Trophoblast cell (in vitro differentiated cells and primary cell): ENCODE results near the gene MSH3.

Source experiments
- DNase-seq, 2 donors: peaks; one replicate each; pipeline ENCODE4 v3.0.0-alpha.2; 2016
- H2AFZ ChIP-seq: 2 replicates; pipeline ENCODE4 v1.6.1; 2013; ENCODE audit warnings: low read length, moderate library complexity, mild to moderate bottlenecking; ENCODE audit not compliant: insufficient read depth, poor library complexity
- H2AK5ac ChIP-seq: 2 replicates; pipeline ENCODE4 v1.6.1; 2013; ENCODE audit warnings: mild to moderate bottlenecking, low read length
- H2BK120ac ChIP-seq: 2 replicates; pipeline ENCODE4 v1.6.1; 2013; ENCODE audit warnings: low read length, mild to moderate bottlenecking, moderate library complexity; ENCODE audit not compliant: insufficient read depth, poor library complexity
- H2BK12ac ChIP-seq: 2 replicates; pipeline ENCODE4 v1.6.1; 2013; ENCODE audit warnings: mild to moderate bottlenecking, low read length, moderate library complexity
- H2BK5ac ChIP-seq: 2 replicates; pipeline ENCODE4 v1.6.1; 2013; ENCODE audit warnings: low read length, low read depth, moderate library complexity, mild to moderate bottlenecking; ENCODE audit not compliant: poor library complexity
- H3K14ac ChIP-seq: 2 replicates; pipeline ENCODE4 v1.6.1; 2013; ENCODE audit warnings: mild to moderate bottlenecking, low read length
- H3K18ac ChIP-seq: 2 replicates; pipeline ENCODE4 v1.6.1; 2013; ENCODE audit warnings: mild to moderate bottlenecking, low read length
- H3K23ac ChIP-seq: 2 replicates; pipeline ENCODE4 v1.6.1; 2013; ENCODE audit warnings: low read length
- H3K27ac ChIP-seq: 2 replicates; pipeline ENCODE4 v1.5.1; 2013; ENCODE audit warnings: low read depth, mild to moderate bottlenecking, inconsistent platforms, low read length, moderate library complexity
- H3K27me3 ChIP-seq: 2 replicates; pipeline ENCODE4 v1.6.1; 2013; ENCODE audit warnings: inconsistent platforms, mild to moderate bottlenecking, low read length, moderate library complexity; ENCODE audit not compliant: insufficient read depth
- H3K36me3 ChIP-seq, 2 experiments: 1 replicate in 1 of 2; 2 replicates in 1 of 2; pipeline ENCODE4 v1.6.1; 2013; ENCODE audit warnings: low read length in 2 of 2, mild to moderate bottlenecking in 2 of 2, moderate library complexity in 1 of 2; ENCODE audit not compliant: insufficient read depth in 2 of 2, control insufficient read depth in 1 of 2
- H3K4ac ChIP-seq: 2 replicates; pipeline ENCODE4 v1.6.1; 2013; ENCODE audit warnings: low read depth, mild to moderate bottlenecking, low read length, moderate library complexity
- H3K4me1 ChIP-seq, 2 experiments: 1 replicate in 1 of 2; 2 replicates in 1 of 2; pipeline ENCODE4 v1.6.1; 2013; ENCODE audit warnings: low read length in 2 of 2, mild to moderate bottlenecking in 2 of 2, moderate library complexity in 1 of 2; ENCODE audit not compliant: insufficient read depth in 2 of 2, control insufficient read depth in 1 of 2
- H3K4me2 ChIP-seq: 2 replicates; pipeline ENCODE4 v1.6.1; 2013; ENCODE audit warnings: inconsistent platforms, mild to moderate bottlenecking, low read length, moderate library complexity
- H3K4me3 ChIP-seq: 2 replicates; pipeline ENCODE4 v1.5.1; 2013; ENCODE audit warnings: mild to moderate bottlenecking, low read depth, low read length, inconsistent platforms
- H3K79me1 ChIP-seq: one replicate; pipeline ENCODE4 v1.6.1; 2013; ENCODE audit warnings: low read length
- H3K79me2 ChIP-seq: 2 replicates; pipeline ENCODE4 v1.6.1; 2013; ENCODE audit warnings: low read length, mild to moderate bottlenecking; ENCODE audit not compliant: control insufficient read depth, insufficient read depth, poor library complexity
- H3K9ac ChIP-seq: 2 replicates; pipeline ENCODE4 v1.6.1; 2013; ENCODE audit warnings: mild to moderate bottlenecking, low read length
- H3K9me3 ChIP-seq: 2 replicates; pipeline ENCODE4 v1.6.1; 2013; ENCODE audit warnings: low read depth, mild to moderate bottlenecking, control low read depth, inconsistent platforms, low read length; ENCODE audit not compliant: insufficient read depth
- H4K12ac ChIP-seq: 2 replicates; pipeline ENCODE4 v1.6.1; 2013; ENCODE audit warnings: low read depth, mild to moderate bottlenecking, low read length, moderate library complexity
- H4K8ac ChIP-seq: 2 replicates; pipeline ENCODE4 v1.6.1; 2013; ENCODE audit warnings: low read depth, mild to moderate bottlenecking, low read length, moderate library complexity
- H4K91ac ChIP-seq: one replicate; pipeline ENCODE4 v1.6.1; 2013; ENCODE audit warnings: low read depth, mild to moderate bottlenecking, low read length, moderate library complexity
- WGBS: extraction: QIAGEN DNeasy Blood & Tissue Kit; methylation state at CpG from one replicate; pipeline ENCODE4 v1.1.7; 2013; ENCODE audit warnings: missing lambda C conversion rate; ENCODE audit not compliant: insufficient read length, insufficient coverage; ENCODE audit errors: extremely low coverage; 5-methylcytosine and 5-hydroxymethylcytosine counted together

The MSH3 gene

GRCh38 chr5:80798633-80799032 is 144.2 kb downstream of the MSH3 start:
- Histone ChIP-seq H4K91ac (no peak overlapping the region), H3K23ac (no peak overlapping the region), H3K9me3 (no peaks in the 10 kb centered on the region), H2AK5ac (no peak overlapping the region), H4K8ac (no peak overlapping the region), H3K36me3 (no peaks in the 10 kb centered on the region), H3K27me3 (no peaks in the 10 kb centered on the region), H3K4ac (no peak overlapping the region), H3K79me1 (no peaks in the 10 kb centered on the region), H3K79me2 (no peaks in the 10 kb centered on the region), H4K12ac (no peak overlapping the region), H3K14ac (no peak overlapping the region), H3K4me2 (no peak overlapping the region), H2AFZ (no peak overlapping the region), H2BK5ac (no peak overlapping the region), H3K27ac (no peak overlapping the region), H2BK12ac (no peak overlapping the region), H3K4me1 (peaks cover 2 to 4% of the 10 kb centered on the region in 2 experiments), H2BK120ac (no peak overlapping the region), H3K9ac (no peak overlapping the region), H3K18ac (no peak overlapping the region), H3K4me3 (no peak overlapping the region)
- DNase-seq: no peak

GRCh38 chr5:80799041-80799440 is 144.6 kb downstream of the MSH3 start:
- Histone ChIP-seq H2AFZ (no peak overlapping the region), H3K4ac (no peak overlapping the region), H4K8ac (no peak overlapping the region)

GRCh38 chr5:80799573-80799972 is 145.1 kb downstream of the MSH3 start:
- no peak overlapping the region for H2AFZ ChIP-seq
- WGBS: no CpG with 5 or more reads among the region's 2 CpGs
- H3K27ac ChIP-seq: no peak overlapping the region
- peaks cover 4% of the 10 kb centered on the region in 2 experiments for H3K4me1 ChIP-seq
- no peak overlapping the region for H3K9ac ChIP-seq
- no peak overlapping the region for H3K23ac ChIP-seq
- H2BK12ac ChIP-seq: no peak overlapping the region
- H2AK5ac ChIP-seq: no peak overlapping the region
- no peak overlapping the region for H4K91ac ChIP-seq
- H2BK5ac ChIP-seq: no peak overlapping the region
- H3K4me2 ChIP-seq: no peak overlapping the region
- no peak overlapping the region for H3K14ac ChIP-seq
- no peak overlapping the region for H3K4ac ChIP-seq
- no peaks in the 10 kb centered on the region for H3K9me3 ChIP-seq
- H3K79me1 ChIP-seq: no peaks in the 10 kb centered on the region
- H4K8ac ChIP-seq: no peak overlapping the region
- no peaks in the 10 kb centered on the region for H3K27me3 ChIP-seq
- no peaks in the 10 kb centered on the region for H3K79me2 ChIP-seq
- no peak overlapping the region for H3K18ac ChIP-seq
- no peak overlapping the region for H4K12ac ChIP-seq
- no peaks in the 10 kb centered on the region for H3K36me3 ChIP-seq
- H3K4me3 ChIP-seq: no peak overlapping the region
- H2BK120ac ChIP-seq: no peak overlapping the region
- DNase-seq: peak; percentile 60 to 87

More at GRCh38 chr5:80799041-80799440, 144.6 kb downstream of the MSH3 start:
- H3K36me3 ChIP-seq: no peaks in the 10 kb centered on the region
- H2AK5ac ChIP-seq: no peak overlapping the region
- no peaks in the 10 kb centered on the region for H3K79me2 ChIP-seq
- no peak overlapping the region for H3K9ac ChIP-seq
- H3K9me3 ChIP-seq: no peaks in the 10 kb centered on the region
- H3K27me3 ChIP-seq: no peaks in the 10 kb centered on the region
- H3K14ac ChIP-seq: no peak overlapping the region
- no peak overlapping the region for H3K23ac ChIP-seq
- H3K27ac ChIP-seq: no peak overlapping the region
- no peak overlapping the region for H2BK12ac ChIP-seq
- peaks cover 2 to 4% of the 10 kb centered on the region in 2 experiments for H3K4me1 ChIP-seq
- no peak overlapping the region for H4K91ac ChIP-seq
- no peaks in the 10 kb centered on the region for H3K79me1 ChIP-seq
- no peak overlapping the region for H2BK120ac ChIP-seq
- H2BK5ac ChIP-seq: no peak overlapping the region
- no peak for DNase-seq
- no peak overlapping the region for H3K4me2 ChIP-seq
- WGBS: no CpG with 5 or more reads among the region's 4 CpGs
- no peak overlapping the region for H3K18ac ChIP-seq
- no peak overlapping the region for H4K12ac ChIP-seq
- no peak overlapping the region for H3K4me3 ChIP-seq

- Histone ChIP-seq H3K27ac (no peak overlapping the region), H3K9ac (no peak overlapping the region), H4K8ac (no peak overlapping the region), H3K4me1 (peaks cover 1 to 3% of the 10 kb centered on the region in 2 experiments), H3K4me2 (no peak overlapping the region), H3K14ac (no peak overlapping the region), H3K9me3 (no peaks in the 10 kb centered on the region), H3K79me2 (no peaks in the 10 kb centered on the region), H2AK5ac (peak overlapping the region; percentile 66), H3K18ac (peak overlapping the region; percentile 58), H3K4ac (peak overlapping the region; percentile 15), H2BK12ac (no peak overlapping the region), H2AFZ (no peak overlapping the region), H3K27me3 (no peaks in the 10 kb centered on the region), H4K91ac (peak overlapping the region; percentile 59), H3K79me1 (no peaks in the 10 kb centered on the region), H2BK5ac (no peak overlapping the region), H3K4me3 (no peak overlapping the region), H4K12ac (no peak overlapping the region), H3K36me3 (no peaks in the 10 kb centered on the region), H2BK120ac (peak overlapping the region; percentile 82), H3K23ac (no peak overlapping the region)
- DNase-seq: no peak
- WGBS: no CpG with 5 or more reads among the region's 1 CpG
Measured at GRCh38 chr5:80804332-80804731, 149.9 kb downstream of the MSH3 start.
